Mucosa of stomach (tissue), 1 donor: ENCODE data around the gene EFL1.
"Not testable (repeated sequence)": the region's sequence is repeated elsewhere in the genome, so short reads cannot be mapped to it uniquely, and the experiment has no call there.

ENCODE experiments used
- H3K27me3 ChIP-seq: one replicate; pipeline ENCODE4 v1.7.0; 2013; ENCODE audit warnings: mild to moderate bottlenecking, low read length; ENCODE audit not compliant: control insufficient read depth, insufficient read depth
- H3K36me3 ChIP-seq: one replicate; pipeline ENCODE4 v1.7.0; 2013; ENCODE audit warnings: low read length; ENCODE audit not compliant: control insufficient read depth, insufficient read depth
- H3K4me1 ChIP-seq: one replicate; pipeline ENCODE4 v1.7.0; 2013; ENCODE audit warnings: mild to moderate bottlenecking, low read length; ENCODE audit not compliant: control insufficient read depth, insufficient read depth
- H3K4me3 ChIP-seq: one replicate; pipeline ENCODE4 v1.7.0; 2013; ENCODE audit warnings: low read length
- H3K9ac ChIP-seq: one replicate; pipeline ENCODE4 v1.7.0; 2013; ENCODE audit warnings: mild to moderate bottlenecking, low read length, moderate library complexity
- H3K9me3 ChIP-seq: one replicate; pipeline ENCODE4 v1.7.0; 2013; ENCODE audit warnings: mild to moderate bottlenecking, low read length, moderate library complexity; ENCODE audit not compliant: control insufficient read depth
- donor health status: Pancreatic carcinoma.

Gene EFL1

GRCh38 chr15:82268454-82268853, 5.9 kb upstream of the EFL1 start:
- H3K27me3 ChIP-seq, H3K4me1 ChIP-seq, H3K9me3 ChIP-seq, H3K36me3 ChIP-seq, H3K9ac ChIP-seq, H3K4me3 ChIP-seq: not testable (repeated sequence)

GRCh38 chr15:82267137-82267536, 4.6 kb upstream of the EFL1 start:
- H3K9ac ChIP-seq: not testable (repeated sequence)

GRCh38 chr15:82263350-82263749, 816 bp upstream of the EFL1 start:
- H3K9me3 ChIP-seq: no peaks in the 10 kb centered on the region
- peak overlapping the region; percentile 72 for H3K9ac ChIP-seq
- no peaks in the 10 kb centered on the region for H3K36me3 ChIP-seq
- peak overlapping the region; percentile 49 for H3K4me3 ChIP-seq
- H3K27me3 ChIP-seq: no peaks in the 10 kb centered on the region
- H3K4me1 ChIP-seq: peaks cover 6% of the 10 kb centered on the region

More at GRCh38 chr15:82267137-82267536, 4.6 kb upstream of the EFL1 start:
- not testable (repeated sequence) for H3K36me3 ChIP-seq, H3K4me1 ChIP-seq, H3K27me3 ChIP-seq, H3K4me3 ChIP-seq, H3K9me3 ChIP-seq

GRCh38 chr15:82261566-82262421, 740 bp downstream of the EFL1 start:
- peak overlapping the region; percentile 72 for H3K9ac ChIP-seq
- not testable (repeated sequence) for H3K36me3 ChIP-seq, H3K9me3 ChIP-seq, H3K27me3 ChIP-seq, H3K4me1 ChIP-seq
- H3K4me3 ChIP-seq: peak overlapping the region; percentile 49

GRCh38 chr15:82248261-82248660, 14.3 kb downstream of the EFL1 start:
- not testable (repeated sequence) for H3K9me3 ChIP-seq, H3K4me3 ChIP-seq, H3K9ac ChIP-seq, H3K36me3 ChIP-seq, H3K4me1 ChIP-seq, H3K27me3 ChIP-seq

GRCh38 chr15:82245956-82246355, 16.6 kb downstream of the EFL1 start:
- not testable (repeated sequence) for H3K27me3 ChIP-seq, H3K4me1 ChIP-seq, H3K9me3 ChIP-seq, H3K9ac ChIP-seq, H3K36me3 ChIP-seq, H3K4me3 ChIP-seq

GRCh38 chr15:82243644-82244043, 18.9 kb downstream of the EFL1 start:
- not testable (repeated sequence) for H3K27me3 ChIP-seq, H3K36me3 ChIP-seq, H3K4me1 ChIP-seq, H3K9ac ChIP-seq, H3K9me3 ChIP-seq, H3K4me3 ChIP-seq

GRCh38 chr15:82241836-82242499, 20.6 kb downstream of the EFL1 start:
- H3K4me3 ChIP-seq, H3K27me3 ChIP-seq, H3K4me1 ChIP-seq, H3K9ac ChIP-seq, H3K9me3 ChIP-seq, H3K36me3 ChIP-seq: not testable (repeated sequence)

- Histone ChIP-seq H3K36me3 (no peaks in the 10 kb centered on the region), H3K4me3 (no peak overlapping the region)
Measured at GRCh38 chr15:82239685-82240391, 22.7 kb downstream of the EFL1 start.

GRCh38 chr15:82237944-82238534, 24.5 kb downstream of the EFL1 start:
- not testable (repeated sequence) for H3K4me3 ChIP-seq, H3K9ac ChIP-seq, H3K9me3 ChIP-seq, H3K4me1 ChIP-seq, H3K27me3 ChIP-seq, H3K36me3 ChIP-seq

More at GRCh38 chr15:82239685-82240391, 22.7 kb downstream of the EFL1 start:
- Histone ChIP-seq H3K4me1 (no peaks in the 10 kb centered on the region), H3K9me3 (no peaks in the 10 kb centered on the region), H3K27me3 (no peaks in the 10 kb centered on the region), H3K9ac (no peak overlapping the region)

GRCh38 chr15:82231842-82232241, 30.7 kb downstream of the EFL1 start:
- no peaks in the 10 kb centered on the region for H3K27me3 ChIP-seq
- H3K4me3 ChIP-seq: no peak overlapping the region
- H3K9ac ChIP-seq: no peak overlapping the region
- H3K36me3 ChIP-seq: no peaks in the 10 kb centered on the region
- no peaks in the 10 kb centered on the region for H3K9me3 ChIP-seq
- no peaks in the 10 kb centered on the region for H3K4me1 ChIP-seq

GRCh38 chr15:82231233-82231632, 31.3 kb downstream of the EFL1 start:
- H3K36me3 ChIP-seq: no peaks in the 10 kb centered on the region
- no peaks in the 10 kb centered on the region for H3K4me1 ChIP-seq
- no peaks in the 10 kb centered on the region for H3K9me3 ChIP-seq
- H3K27me3 ChIP-seq: no peaks in the 10 kb centered on the region
- no peak overlapping the region for H3K9ac ChIP-seq
- H3K4me3 ChIP-seq: no peak overlapping the region
